Activated CD4-positive, alpha-beta T cell treated with anti-CD3 and anti-CD28 coated beads, Interleukin-2, amount 10 ng/mL, durations not matched to agents 7 days and 5 days (primary cell): ENCODE measurements around the gene ANP32B. TPM values are rescaled to one million over a fixed set of nuclear protein-coding genes. Genes with fewer than 3 reads are reported as not detected.
A peak's percentile ranks its signal among the peaks of the same experiment; 100 is the strongest.

ENCODE experiments used
- CTCF ChIA-PET: fragments of 350-600 bp; sonication (Branson Sonifier 250); formaldehyde crosslinking; loops from one replicate; lab custom pipeline; 2021; ENCODE audit warnings: antibody characterized with exemption; lab: Charles Lee
- POLR2A ChIA-PET: fragments of 350-600 bp; sonication (Branson Sonifier 250); formaldehyde crosslinking; loops from one replicate; lab custom pipeline; 2021; ENCODE audit warnings: antibody characterized with exemption; lab: Charles Lee
- DNase-seq: peaks from one replicate; pipeline ENCODE4 v3.0.0-alpha.2; 2020
- H3K27ac Mint-ChIP-seq: one replicate; pipeline ENCODE4 v1.8.0; 2021; ENCODE audit warnings: mild to moderate bottlenecking, moderate library complexity, mixed read lengths
- H3K27me3 Mint-ChIP-seq: one replicate; pipeline ENCODE4 v1.8.0; 2021; ENCODE audit warnings: mixed read lengths
- H3K36me3 Mint-ChIP-seq: one replicate; pipeline ENCODE4 v1.8.0; 2021; ENCODE audit warnings: low read depth, mixed read lengths
- H3K4me1 Mint-ChIP-seq: one replicate; pipeline ENCODE4 v1.8.0; 2021; ENCODE audit warnings: mixed read lengths
- H3K4me3 Mint-ChIP-seq: one replicate; pipeline ENCODE4 v1.8.0; 2021; ENCODE audit warnings: mild to moderate bottlenecking, moderate library complexity, mixed read lengths
- H3K9me3 Mint-ChIP-seq: one replicate; pipeline ENCODE4 v1.8.0; 2021; ENCODE audit warnings: mixed read lengths
- total RNA-seq, 2 experiments: library from RNA; stranded (reverse); gene quantifications; one replicate each; pipeline ENCODE4 v1.2.3, GENCODE V29; 2021

ANP32B gene
- total RNA-seq, 2 experiments from 2014 or later: 358 to 453 TPM

GRCh38 chr9:98020476-98021145 is 37.5 kb downstream of the ANP32B start:
- no peaks in the 10 kb centered on the region for H3K27me3 Mint-ChIP-seq
- CTCF ChIA-PET: interaction anchor here (0.5 to 1.6 kb wide), 5 partner anchors 10 to 32 kb away, joined by 3 to 5 read pairs (median 3); no protein-coding TSS in a partner anchor
- H3K36me3 Mint-ChIP-seq: peaks cover 44% of the 10 kb centered on the region
- H3K9me3 Mint-ChIP-seq: no peaks in the 10 kb centered on the region
- no peak for DNase-seq
- peaks cover 3% of the 10 kb centered on the region for H3K4me1 Mint-ChIP-seq
- no peak overlapping the region for H3K27ac Mint-ChIP-seq
- no peak overlapping the region for H3K4me3 Mint-ChIP-seq
- POLR2A ChIA-PET: no interaction called here

GRCh38 chr9:98021306-98022040 is 38.3 kb downstream of the ANP32B start:
- no peak for DNase-seq
- H3K27me3 Mint-ChIP-seq: no peaks in the 10 kb centered on the region
- H3K36me3 Mint-ChIP-seq: peaks cover 39% of the 10 kb centered on the region
- H3K9me3 Mint-ChIP-seq: no peaks in the 10 kb centered on the region
- no peak overlapping the region for H3K4me3 Mint-ChIP-seq
- POLR2A ChIA-PET: no interaction called here
- CTCF ChIA-PET: interaction anchor here (0.6 to 1.3 kb wide), 4 partner anchors 9 to 46 kb away, joined by 3 to 4 read pairs (median 3); no protein-coding TSS in a partner anchor
- no peak overlapping the region for H3K27ac Mint-ChIP-seq
- peaks cover 5% of the 10 kb centered on the region for H3K4me1 Mint-ChIP-seq

GRCh38 chr9:98022447-98022846 is 39.3 kb downstream of the ANP32B start:
- Mint-ChIP-seq H3K9me3 (no peaks in the 10 kb centered on the region), H3K27me3 (no peaks in the 10 kb centered on the region), H3K27ac (no peak overlapping the region), H3K4me1 (peaks cover 4% of the 10 kb centered on the region), H3K4me3 (no peak overlapping the region), H3K36me3 (peaks cover 32% of the 10 kb centered on the region)
- DNase-seq: no peak
- ChIA-PET CTCF (interaction anchor here (0.6 kb wide), 1 partner anchor 47 kb away, joined by 4 read pairs; no protein-coding TSS in a partner anchor), POLR2A (no interaction called here)

- no peaks in the 10 kb centered on the region for H3K27me3 Mint-ChIP-seq
- no peaks in the 10 kb centered on the region for H3K9me3 Mint-ChIP-seq
- CTCF ChIA-PET: interaction anchor here (0.8 to 2.6 kb wide), 3 partner anchors 9 to 12 kb away, joined by 3 to 8 read pairs (median 3); no protein-coding TSS in a partner anchor
- no peak overlapping the region for H3K27ac Mint-ChIP-seq
- DNase-seq: no peak
- peaks cover 14% of the 10 kb centered on the region for H3K36me3 Mint-ChIP-seq
- peaks cover 4% of the 10 kb centered on the region for H3K4me1 Mint-ChIP-seq
- POLR2A ChIA-PET: no interaction called here
- no peak overlapping the region for H3K4me3 Mint-ChIP-seq
Measured at GRCh38 chr9:98024702-98025101, 41.6 kb downstream of the ANP32B start.

- CTCF ChIA-PET: no interaction called here
- H3K27me3 Mint-ChIP-seq: no peaks in the 10 kb centered on the region
- no peaks in the 10 kb centered on the region for H3K9me3 Mint-ChIP-seq
- DNase-seq: no peak
- H3K36me3 Mint-ChIP-seq: peaks cover 3% of the 10 kb centered on the region
- H3K27ac Mint-ChIP-seq: no peak overlapping the region
- no peak overlapping the region for H3K4me3 Mint-ChIP-seq
- POLR2A ChIA-PET: no interaction called here
- peaks cover 15% of the 10 kb centered on the region for H3K4me1 Mint-ChIP-seq
Measured at GRCh38 chr9:98031169-98031568, 48.0 kb downstream of the ANP32B start.

GRCh38 chr9:98031935-98032334 is 48.8 kb downstream of the ANP32B start:
- H3K36me3 Mint-ChIP-seq: no peaks in the 10 kb centered on the region
- POLR2A ChIA-PET: no interaction called here
- peaks cover 15% of the 10 kb centered on the region for H3K4me1 Mint-ChIP-seq

GRCh38 chr9:98034593-98035546 is 51.7 kb downstream of the ANP32B start:
- ChIA-PET CTCF (interaction anchor here (0.5 to 2.6 kb wide), 16 partner anchors 8 to 159 kb away, joined by 3 to 37 read pairs (median 4); partner anchors contain the start of genes ANP32B, NANS and TRMO), POLR2A (no interaction called here)
- DNase-seq: peak; percentile 94
- Mint-ChIP-seq H3K27ac (no peak overlapping the region), H3K36me3 (no peaks in the 10 kb centered on the region), H3K27me3 (no peaks in the 10 kb centered on the region), H3K4me1 (peaks cover 15% of the 10 kb centered on the region), H3K4me3 (no peak overlapping the region), H3K9me3 (no peaks in the 10 kb centered on the region)

More at GRCh38 chr9:98031935-98032334, 48.8 kb downstream of the ANP32B start:
- no peaks in the 10 kb centered on the region for H3K27me3 Mint-ChIP-seq
- CTCF ChIA-PET: interaction anchor here (0.7 to 1.2 kb wide), 4 partner anchors 18 to 1334 kb away, joined by 3 read pairs; no protein-coding TSS in a partner anchor
- H3K4me3 Mint-ChIP-seq: no peak overlapping the region
- no peaks in the 10 kb centered on the region for H3K9me3 Mint-ChIP-seq
- no peak for DNase-seq
- H3K27ac Mint-ChIP-seq: no peak overlapping the region

- CTCF ChIA-PET: interaction anchor here (0.6 to 2.1 kb wide), 9 partner anchors 8 to 109 kb away, joined by 3 to 8 read pairs (median 3); no protein-coding TSS in a partner anchor
- no peak overlapping the region for H3K4me3 Mint-ChIP-seq
- peaks cover 15% of the 10 kb centered on the region for H3K4me1 Mint-ChIP-seq
- POLR2A ChIA-PET: no interaction called here
- no peak for DNase-seq
- no peaks in the 10 kb centered on the region for H3K36me3 Mint-ChIP-seq
- peak overlapping the region; percentile 65 for H3K27ac Mint-ChIP-seq
- no peaks in the 10 kb centered on the region for H3K27me3 Mint-ChIP-seq
- no peaks in the 10 kb centered on the region for H3K9me3 Mint-ChIP-seq
Measured at GRCh38 chr9:98037357-98037756, 54.2 kb downstream of the ANP32B start.

GRCh38 chr9:98038958-98039357 is 55.8 kb downstream of the ANP32B start:
- ChIA-PET CTCF (interaction anchor here (1.1 to 1.9 kb wide), 2 partner anchors 10 to 56 kb away, joined by 4 to 5 read pairs; partner anchors contain the start of gene ANP32B), POLR2A (no interaction called here)
- no peak for DNase-seq
- no peak overlapping the region for H3K4me3 Mint-ChIP-seq
- H3K27me3 Mint-ChIP-seq: no peaks in the 10 kb centered on the region
- H3K36me3 Mint-ChIP-seq: no peaks in the 10 kb centered on the region
- H3K4me1 Mint-ChIP-seq: peaks cover 10% of the 10 kb centered on the region
- H3K27ac Mint-ChIP-seq: no peak overlapping the region
- H3K9me3 Mint-ChIP-seq: no peaks in the 10 kb centered on the region

GRCh38 chr9:98039607-98040017 is 56.5 kb downstream of the ANP32B start:
- Mint-ChIP-seq H3K27me3 (no peaks in the 10 kb centered on the region), H3K27ac (peak overlapping the region; percentile 47), H3K4me1 (peaks cover 9% of the 10 kb centered on the region), H3K4me3 (no peak overlapping the region), H3K9me3 (no peaks in the 10 kb centered on the region), H3K36me3 (no peaks in the 10 kb centered on the region)
- POLR2A ChIA-PET: no interaction called here
- no peak for DNase-seq
- CTCF ChIA-PET: interaction anchor here (0.8 to 1.9 kb wide), 4 partner anchors 10 to 220 kb away, joined by 3 to 5 read pairs (median 4); partner anchors contain the start of gene ANP32B

GRCh38 chr9:98040212-98040611 is 57.1 kb downstream of the ANP32B start:
- ChIA-PET POLR2A (interaction anchor here (0.7 kb wide), 1 partner anchor 116 kb away, joined by 3 read pairs; no protein-coding TSS in a partner anchor), CTCF (interaction anchor here (0.8 to 1.9 kb wide), 3 partner anchors 57 to 219 kb away, joined by 3 to 5 read pairs (median 5); partner anchors contain the start of gene ANP32B)
- Mint-ChIP-seq H3K36me3 (peaks cover 3% of the 10 kb centered on the region), H3K4me1 (peaks cover 8% of the 10 kb centered on the region), H3K4me3 (no peak overlapping the region), H3K27me3 (no peaks in the 10 kb centered on the region), H3K9me3 (peaks cover 2% of the 10 kb centered on the region), H3K27ac (no peak overlapping the region)
- no peak for DNase-seq

- Mint-ChIP-seq H3K27me3 (no peaks in the 10 kb centered on the region), H3K36me3 (peaks cover 25% of the 10 kb centered on the region), H3K4me3 (no peak overlapping the region), H3K9me3 (peaks cover 5% of the 10 kb centered on the region), H3K4me1 (peaks cover 39% of the 10 kb centered on the region), H3K27ac (no peak overlapping the region)
- POLR2A ChIA-PET: no interaction called here
- no peak for DNase-seq
- CTCF ChIA-PET: interaction anchor here (0.6 to 6.7 kb wide), 3 partner anchors 10 to 121 kb away, joined by 3 to 37 read pairs (median 3); no protein-coding TSS in a partner anchor
Measured at GRCh38 chr9:98043915-98044314, 60.8 kb downstream of the ANP32B start.
